Epithelial cell of esophagus (primary cell): ENCODE results near the gene PAXX.
A peak's percentile ranks its signal among the peaks of the same experiment; 100 is the strongest.
"Not testable (repeated sequence)": the region's sequence is repeated elsewhere in the genome, so short reads cannot be mapped to it uniquely, and the experiment has no call there.

Experiments used
- DNase-seq: peaks from one replicate; pipeline ENCODE4 v3.0.0; 2010; ENCODE audit warnings: low read depth
- H3K4me3 ChIP-seq: 2 replicates; pipeline ENCODE4 v1.5.1; 2011; ENCODE audit warnings: mild to moderate bottlenecking, low read length, control low read depth
- TF ChIP-seq, protein P1 (sequence below): IDR thresholded peaks from 2 replicates; pipeline ENCODE4 v1.5.1; 2011; ENCODE audit warnings: low read depth, mild to moderate bottlenecking, low read length, control low read depth, inconsistent platforms; ENCODE audit not compliant: insufficient read depth; ENCODE audit errors: missing control alignments

Gene PAXX

GRCh38 chr9:137029058-137029936 lies 37.1 kb downstream of the PAXX start:
- DNase-seq, result peak; percentile 59
- peak overlapping the region; percentile 56 for H3K4me3 ChIP-seq
- TF ChIP-seq, protein P1, sequence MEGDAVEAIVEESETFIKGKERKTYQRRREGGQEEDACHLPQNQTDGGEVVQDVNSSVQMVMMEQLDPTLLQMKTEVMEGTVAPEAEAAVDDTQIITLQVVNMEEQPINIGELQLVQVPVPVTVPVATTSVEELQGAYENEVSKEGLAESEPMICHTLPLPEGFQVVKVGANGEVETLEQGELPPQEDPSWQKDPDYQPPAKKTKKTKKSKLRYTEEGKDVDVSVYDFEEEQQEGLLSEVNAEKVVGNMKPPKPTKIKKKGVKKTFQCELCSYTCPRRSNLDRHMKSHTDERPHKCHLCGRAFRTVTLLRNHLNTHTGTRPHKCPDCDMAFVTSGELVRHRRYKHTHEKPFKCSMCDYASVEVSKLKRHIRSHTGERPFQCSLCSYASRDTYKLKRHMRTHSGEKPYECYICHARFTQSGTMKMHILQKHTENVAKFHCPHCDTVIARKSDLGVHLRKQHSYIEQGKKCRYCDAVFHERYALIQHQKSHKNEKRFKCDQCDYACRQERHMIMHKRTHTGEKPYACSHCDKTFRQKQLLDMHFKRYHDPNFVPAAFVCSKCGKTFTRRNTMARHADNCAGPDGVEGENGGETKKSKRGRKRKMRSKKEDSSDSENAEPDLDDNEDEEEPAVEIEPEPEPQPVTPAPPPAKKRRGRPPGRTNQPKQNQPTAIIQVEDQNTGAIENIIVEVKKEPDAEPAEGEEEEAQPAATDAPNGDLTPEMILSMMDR, result peak; percentile 90

DNA sequence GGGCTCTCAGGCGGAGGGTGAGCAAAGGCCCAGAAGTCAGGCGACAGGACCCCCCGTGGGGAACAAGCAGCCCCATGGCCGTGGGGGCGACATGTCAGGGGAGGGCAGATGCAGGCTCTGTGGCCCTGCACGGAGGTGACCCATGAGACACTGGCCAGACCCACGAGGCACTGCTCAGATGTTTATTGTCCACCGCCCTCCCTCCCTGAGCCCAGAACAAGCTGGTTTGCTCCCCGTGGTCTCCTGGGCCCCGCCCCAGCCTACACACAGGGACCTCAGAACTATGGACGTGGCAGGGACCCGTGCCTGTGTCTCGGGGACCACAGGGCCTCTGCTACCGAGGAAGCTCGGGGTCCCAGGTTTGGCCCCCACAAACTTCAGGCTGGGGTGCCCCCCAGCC lies 37.8 kb downstream of the PAXX start:
- no peak overlapping the region for H3K4me3 ChIP-seq
- DNase-seq, result no peak
- TF ChIP-seq, protein P1, result no peak

DNA sequence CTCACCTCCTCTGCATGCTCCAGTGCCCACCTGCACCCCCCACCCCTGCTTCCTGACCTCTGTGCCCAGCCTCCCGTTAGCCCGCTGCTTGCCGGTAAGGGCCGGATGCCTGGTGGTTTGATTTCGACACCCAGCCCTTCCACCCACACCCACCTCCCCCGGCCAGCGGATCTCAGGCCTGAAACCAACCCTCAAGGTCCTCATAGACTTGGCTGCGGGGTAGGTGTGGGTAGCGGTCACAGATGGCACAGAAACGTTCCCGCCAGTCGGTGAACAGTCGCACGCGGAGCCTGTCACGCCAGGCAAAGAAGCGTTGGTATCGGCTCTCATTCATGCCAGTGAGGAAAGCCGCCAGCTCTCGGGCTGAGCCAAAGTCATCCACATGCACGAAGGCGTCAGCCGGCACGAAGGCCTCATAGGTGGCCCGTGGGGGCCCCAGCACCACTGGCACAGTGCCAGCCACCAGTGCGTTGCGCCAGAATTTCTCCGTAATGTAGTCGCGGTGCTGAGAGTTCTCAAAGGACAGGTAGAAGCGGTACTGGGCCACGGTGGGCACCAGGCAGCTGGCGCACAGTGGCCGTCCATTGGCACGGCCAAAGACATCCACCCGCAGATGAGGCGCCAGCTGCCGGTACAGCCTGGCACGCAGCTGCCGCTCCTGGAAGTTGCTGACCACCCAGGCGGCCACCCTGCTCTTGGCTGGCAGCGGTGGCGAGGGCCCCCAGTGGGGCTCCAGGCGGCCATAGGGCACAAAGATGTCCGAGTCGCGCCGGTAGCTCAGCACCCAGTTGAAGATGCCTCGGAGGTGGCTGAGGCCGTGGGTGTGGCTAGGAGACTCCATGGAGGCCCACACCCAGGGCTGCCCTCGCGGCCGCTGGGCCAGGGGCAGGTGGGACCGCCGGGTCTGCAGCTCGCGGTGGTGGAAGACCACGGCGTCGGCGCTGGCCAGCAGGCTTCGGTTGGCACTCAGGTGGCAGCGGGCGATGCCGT lies 38.6 kb downstream of the PAXX start:
- DNase-seq, result no peak
- TF ChIP-seq, protein P1, result no peak
- H3K4me3 ChIP-seq, result no peak overlapping the region

- TF ChIP-seq, protein P1, result no peak
- no peak for DNase-seq
- H3K4me3 ChIP-seq, result no peak within 1 kb of the TSS
Measured at GRCh38 chr9:137031904-137032640, 39.9 kb downstream of the PAXX start, which contains the start of gene FUT7. Gene FUT7, minus strand, starts transcription at chr9:137032088. Its CDS starts 97 bp downstream, at chr9:137031991.

DNA sequence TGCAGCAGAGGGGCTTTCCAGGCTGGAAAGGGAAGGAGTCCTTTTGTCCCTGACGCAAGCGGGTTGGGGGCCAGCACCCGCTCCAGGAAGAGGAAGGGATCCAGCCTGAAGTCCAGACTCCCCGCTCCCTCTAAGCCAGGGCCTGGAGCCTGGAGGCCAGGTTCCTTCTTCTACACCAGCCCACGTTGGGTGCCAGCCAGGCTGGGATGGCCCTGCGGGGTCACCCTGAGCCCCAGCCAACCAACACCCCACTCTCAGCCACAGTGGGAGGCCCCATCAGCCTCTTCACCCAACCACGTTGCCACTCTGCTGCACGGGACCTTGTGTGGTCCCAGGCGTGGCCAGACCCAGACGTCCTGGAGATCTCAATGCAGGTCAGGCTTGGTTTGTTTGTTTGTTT lies 40.6 kb downstream of the PAXX start:
- no peak for DNase-seq
- TF ChIP-seq, protein P1, result no peak
- H3K4me3 ChIP-seq, result no peak overlapping the region

- not testable (repeated sequence) for H3K4me3 ChIP-seq, DNase-seq
Measured at GRCh38 chr9:137033481-137033880, 41.3 kb downstream of the PAXX start.
